Urinary bladder (tissue), 4 donors: Measurements from ENCODE around the gene ME3. TPM values are rescaled to one million over a fixed set of nuclear protein-coding genes. Genes with fewer than 3 reads are reported as not detected.

Experiments used
- DNase-seq: peaks from one replicate; pipeline ENCODE4 v3.0.0-alpha.2; 2015; ENCODE audit errors: extremely low spot score
- H3K27ac ChIP-seq: one replicate; pipeline ENCODE4 v1.5.1; 2013; ENCODE audit warnings: low read depth, mild to moderate bottlenecking, moderate library complexity
- H3K36me3 ChIP-seq: one replicate; pipeline ENCODE4 v1.6.1; 2013; ENCODE audit warnings: mild to moderate bottlenecking, moderate library complexity; ENCODE audit not compliant: insufficient read depth
- H3K4me1 ChIP-seq: one replicate; pipeline ENCODE4 v1.6.1; 2013; ENCODE audit warnings: mild to moderate bottlenecking, moderate library complexity; ENCODE audit not compliant: insufficient read depth
- H3K4me3 ChIP-seq: one replicate; pipeline ENCODE4 v1.5.1; 2013; ENCODE audit warnings: low read depth, low read length
- WGBS: extraction: QIAGEN DNeasy Blood & Tissue Kit; methylation state at CpG from one replicate; pipeline ENCODE4 v1.1.7; 2013; 5-methylcytosine and 5-hydroxymethylcytosine counted together
- polyA plus RNA-seq: library from polyadenylated mRNA; stranded (reverse); fragments of 200-250 nt; gene quantifications from one replicate; pipeline ENCODE4 v1.2.3, GENCODE V29; 2013
- total RNA-seq: library from RNA; depleted of rRNA; stranded (reverse); fragments of >200 nt; gene quantifications from one replicate; pipeline ENCODE4 v1.2.3, GENCODE V29; 2014
- donor health status: healthy with polysubstance abuse.
- donor health status: healthy.

The ME3 gene
- total and polyA plus RNA-seq, 2 donors, result 17.6 to 52.2 TPM

DNA sequence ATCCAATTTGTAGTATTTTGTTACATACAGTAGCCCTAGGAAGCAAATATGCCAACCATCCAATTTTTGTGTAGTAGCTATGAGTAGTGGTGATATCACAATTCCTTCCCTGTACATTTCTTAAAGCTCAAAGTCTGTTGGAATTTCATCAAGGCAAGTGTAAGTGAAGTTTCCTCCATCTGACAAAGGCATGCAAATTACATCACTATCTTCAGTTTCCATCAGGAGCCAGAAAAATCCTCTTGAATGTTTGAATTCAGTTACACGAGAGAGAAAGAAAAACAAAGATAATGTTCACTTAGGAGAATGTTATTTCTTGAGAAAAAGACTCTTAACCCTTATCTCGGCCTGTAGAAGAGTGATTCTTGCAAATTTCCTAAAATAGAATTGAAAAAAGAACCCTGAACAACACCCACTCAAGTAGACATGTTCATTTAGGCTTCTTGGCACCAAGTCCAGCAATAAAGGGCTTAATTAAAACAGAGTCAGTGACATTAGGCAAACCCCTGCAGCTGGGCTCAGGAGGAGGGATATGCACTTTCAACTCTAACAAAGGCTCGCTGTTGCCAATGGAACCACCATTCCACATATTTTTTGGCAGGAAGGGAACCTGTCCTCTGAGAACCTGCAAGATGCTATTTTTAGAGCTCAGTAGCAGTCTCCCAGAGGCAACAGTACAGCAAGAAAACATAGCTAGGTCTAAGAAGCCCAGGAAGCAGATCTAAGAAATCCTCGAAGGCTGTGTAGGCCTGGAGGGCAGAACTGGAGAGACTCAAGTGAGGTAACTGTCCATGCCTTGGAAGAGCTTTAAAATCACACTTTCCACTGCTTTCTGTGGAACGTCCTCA, 153.1 kb downstream of the ME3 start:
- H3K4me3 ChIP-seq, result no peak overlapping the region
- DNase-seq, result peak; percentile 53
- H3K27ac ChIP-seq, result no peak overlapping the region
- H3K36me3 ChIP-seq, result no peaks in the 10 kb centered on the region
- WGBS, result 29% methylated on average over 5 of the region's 5 CpGs
- H3K4me1 ChIP-seq, result peaks cover 3% of the 10 kb centered on the region

DNA sequence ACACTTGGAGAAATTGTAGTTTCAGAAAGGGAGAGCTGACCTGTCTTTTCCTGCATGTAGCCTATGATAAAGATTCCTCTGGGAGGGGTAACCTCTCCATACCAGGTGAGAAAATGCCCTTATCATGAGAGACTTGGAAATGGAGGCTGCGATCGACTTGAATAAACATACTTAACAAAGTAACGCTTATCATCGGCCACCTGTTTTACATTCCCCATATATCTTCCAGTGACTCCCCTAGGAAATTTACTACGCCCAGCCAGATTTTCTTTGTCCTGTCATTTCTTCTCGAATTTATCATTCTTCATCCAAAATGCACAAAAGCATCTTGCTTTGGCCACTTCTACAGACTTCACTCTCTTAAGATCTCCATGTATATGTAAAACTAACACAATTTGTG, 154.2 kb downstream of the ME3 start:
- no peaks in the 10 kb centered on the region for H3K36me3 ChIP-seq
- DNase-seq, result no peak
- H3K4me3 ChIP-seq, result no peak overlapping the region
- 77% methylated on average over 6 of the region's 6 CpGs for WGBS
- H3K27ac ChIP-seq, result no peak overlapping the region
- peaks cover 2% of the 10 kb centered on the region for H3K4me1 ChIP-seq

DNA sequence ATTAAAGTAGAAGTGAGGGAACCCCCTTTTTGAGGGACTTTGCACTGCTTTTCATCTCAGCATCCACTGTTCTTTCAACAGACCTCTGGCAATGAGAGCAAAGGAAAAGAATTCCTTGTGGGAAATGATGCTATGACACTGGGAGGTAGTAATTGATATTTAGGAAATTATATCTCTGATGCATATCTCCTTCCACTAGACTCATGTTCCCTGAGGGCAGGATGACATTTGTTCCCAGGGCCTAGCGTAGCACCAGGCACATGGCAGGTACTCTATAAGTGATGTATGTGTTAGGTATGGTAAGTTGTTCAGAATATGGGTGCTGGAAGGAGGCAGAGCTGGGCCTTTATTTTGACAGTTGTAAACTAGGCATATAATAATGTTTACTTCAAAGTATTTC, 154.9 kb downstream of the ME3 start:
- Histone ChIP-seq H3K4me3 (no peak overlapping the region), H3K27ac (no peak overlapping the region), H3K4me1 (peaks cover 2% of the 10 kb centered on the region), H3K36me3 (no peaks in the 10 kb centered on the region)
- no peak for DNase-seq
- WGBS, result 100% methylated on average over 1 of the region's 1 CpG

DNA sequence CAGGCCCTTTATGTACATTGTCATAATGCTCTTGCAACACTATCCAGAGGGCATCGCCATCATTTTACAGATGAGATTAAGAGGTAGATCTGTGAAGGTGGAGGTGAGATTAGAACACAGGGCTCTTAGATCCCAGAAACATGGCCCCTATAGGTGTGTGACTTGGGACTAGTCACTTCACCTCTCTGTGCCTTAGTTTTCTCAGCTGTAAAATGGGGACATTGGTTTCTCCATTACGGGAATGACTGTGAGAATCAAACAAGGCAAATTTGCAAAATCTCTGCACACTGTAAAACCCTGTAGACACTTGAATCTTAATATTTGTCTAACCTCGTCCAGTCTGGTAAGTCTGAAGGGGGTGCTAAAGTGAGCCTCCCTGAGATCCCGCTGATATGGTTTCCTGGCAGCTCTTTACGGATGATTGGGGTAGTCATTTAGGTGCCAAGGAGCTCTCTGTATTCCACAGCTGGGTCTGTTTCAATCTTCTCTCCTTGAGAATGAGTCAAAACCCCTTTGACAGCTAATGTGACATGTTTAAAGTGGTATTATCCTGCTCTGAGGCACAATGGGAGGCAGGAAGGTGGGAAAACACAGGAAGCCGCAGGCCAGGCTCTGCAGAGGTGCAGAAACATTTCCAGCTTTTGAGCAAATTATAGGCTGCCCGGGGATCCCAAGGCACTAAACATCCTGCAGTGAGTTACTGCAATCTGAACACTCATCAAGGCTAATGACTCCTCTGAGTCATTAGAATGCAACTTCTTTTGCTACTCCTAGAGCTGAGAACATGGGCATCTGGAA, 156.9 kb downstream of the ME3 start:
- Histone ChIP-seq H3K4me3 (no peak overlapping the region), H3K4me1 (peaks cover 2% of the 10 kb centered on the region), H3K36me3 (no peaks in the 10 kb centered on the region), H3K27ac (no peak overlapping the region)
- 72% methylated on average over 7 of the region's 7 CpGs for WGBS
- DNase-seq, result no peak

DNA sequence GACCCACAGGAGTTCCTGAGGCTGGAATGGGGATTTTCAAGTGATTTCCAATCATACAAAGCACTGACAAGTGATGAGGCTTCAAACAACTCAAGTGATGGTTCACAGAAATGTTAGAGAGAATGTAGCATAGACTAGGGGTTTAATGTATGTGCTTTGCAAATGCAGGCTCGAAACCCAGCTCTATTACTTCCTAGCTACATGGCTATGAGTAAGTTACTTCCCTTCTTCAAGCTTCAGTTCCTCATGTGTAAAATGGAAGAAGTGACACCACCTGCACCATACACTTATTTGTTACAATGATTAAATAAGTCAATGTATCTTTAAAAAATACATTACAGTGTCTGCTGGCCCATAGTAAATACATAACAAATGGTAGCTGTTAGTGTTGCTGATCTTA, 158.0 kb downstream of the ME3 start:
- 95% methylated on average over 1 of the region's 1 CpG for WGBS
- Histone ChIP-seq H3K4me1 (peaks cover 2% of the 10 kb centered on the region), H3K36me3 (no peaks in the 10 kb centered on the region), H3K4me3 (no peak overlapping the region), H3K27ac (no peak overlapping the region)
- DNase-seq, result no peak

DNA sequence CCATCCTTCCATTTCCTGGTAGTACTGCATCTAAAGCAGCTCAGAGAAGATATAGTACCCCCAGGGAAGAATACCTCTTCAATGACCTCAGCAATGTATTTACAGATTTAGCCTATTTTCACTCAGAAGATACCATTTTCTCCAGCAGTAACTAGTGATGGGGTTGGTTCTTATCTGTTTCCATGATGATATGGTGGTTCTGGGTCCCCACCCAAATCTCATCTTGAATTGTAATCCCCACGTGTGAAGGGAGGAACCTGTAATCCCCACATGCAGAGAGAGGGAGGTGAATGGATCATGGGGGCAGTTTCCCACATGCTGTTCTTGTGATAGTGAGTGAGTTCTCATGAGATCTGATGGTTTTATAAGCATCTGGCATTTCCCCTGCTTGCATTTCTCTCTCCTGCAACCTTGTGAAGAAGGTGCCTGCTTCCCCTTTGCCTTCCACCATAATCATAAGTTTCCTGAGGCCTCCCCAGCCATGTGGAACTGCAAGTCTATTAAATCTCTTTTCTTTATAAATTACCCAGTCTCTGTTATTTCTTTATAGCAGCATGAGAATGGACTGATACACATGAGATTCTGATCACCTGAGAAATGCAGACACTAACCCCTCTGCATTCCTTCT, 158.6 kb downstream of the ME3 start:
- DNase-seq, result no peak
- no peaks in the 10 kb centered on the region for H3K4me1 ChIP-seq
- WGBS, result 78% methylated on average over 1 of the region's 1 CpG
- H3K4me3 ChIP-seq, result no peak overlapping the region
- H3K36me3 ChIP-seq, result no peaks in the 10 kb centered on the region
- no peak overlapping the region for H3K27ac ChIP-seq

DNA sequence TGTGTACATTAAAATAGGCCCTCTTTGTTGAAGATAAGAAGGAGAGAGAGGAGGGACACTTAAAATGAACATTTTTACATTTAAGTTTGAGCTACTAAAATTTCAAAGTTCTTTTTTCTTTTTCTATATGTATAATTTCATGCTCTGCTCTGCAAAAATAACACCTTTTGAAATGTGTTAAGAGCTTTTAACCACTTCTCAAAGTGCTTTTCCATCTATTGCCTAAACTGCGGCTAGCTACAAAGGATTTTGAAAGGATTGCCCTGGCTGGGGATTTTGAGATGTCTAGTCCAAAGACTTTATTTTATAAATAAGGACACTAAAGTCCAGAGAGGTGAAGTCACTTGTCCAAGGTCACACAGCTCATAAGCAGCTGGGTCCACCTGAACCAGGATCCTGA, 159.3 kb downstream of the ME3 start:
- Histone ChIP-seq H3K27ac (no peak overlapping the region), H3K4me3 (no peak overlapping the region), H3K36me3 (no peaks in the 10 kb centered on the region), H3K4me1 (no peaks in the 10 kb centered on the region)
- no peak for DNase-seq
- 99% methylated on average over 1 of the region's 1 CpG for WGBS

DNA sequence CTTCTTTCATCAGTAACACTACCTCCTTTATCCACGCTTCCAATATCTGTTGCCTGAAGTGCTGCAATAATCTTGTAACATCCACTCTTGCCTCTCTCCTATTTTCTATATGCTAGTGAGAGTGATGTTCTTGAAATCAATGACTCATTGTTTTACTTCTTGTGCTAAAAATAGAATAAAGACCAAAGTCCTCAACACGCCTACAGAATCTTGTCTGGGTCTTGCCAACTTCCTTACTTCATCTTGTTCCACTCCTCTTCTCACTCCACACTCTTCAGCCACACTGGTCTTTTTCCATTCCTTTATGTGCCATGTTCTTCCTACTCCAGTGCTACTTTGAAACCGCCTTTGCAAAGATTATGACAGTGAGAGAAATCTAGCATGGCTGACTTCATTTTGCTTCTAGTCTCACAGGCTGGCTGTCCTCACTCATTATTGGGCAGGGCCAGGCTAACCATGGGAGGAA, 161.3 kb downstream of the ME3 start:
- no peaks in the 10 kb centered on the region for H3K4me1 ChIP-seq
- DNase-seq, result no peak
- H3K4me3 ChIP-seq, result no peak overlapping the region
- H3K36me3 ChIP-seq, result no peaks in the 10 kb centered on the region
- WGBS, result 53% methylated on average over 3 of the region's 3 CpGs
- no peak overlapping the region for H3K27ac ChIP-seq

DNA sequence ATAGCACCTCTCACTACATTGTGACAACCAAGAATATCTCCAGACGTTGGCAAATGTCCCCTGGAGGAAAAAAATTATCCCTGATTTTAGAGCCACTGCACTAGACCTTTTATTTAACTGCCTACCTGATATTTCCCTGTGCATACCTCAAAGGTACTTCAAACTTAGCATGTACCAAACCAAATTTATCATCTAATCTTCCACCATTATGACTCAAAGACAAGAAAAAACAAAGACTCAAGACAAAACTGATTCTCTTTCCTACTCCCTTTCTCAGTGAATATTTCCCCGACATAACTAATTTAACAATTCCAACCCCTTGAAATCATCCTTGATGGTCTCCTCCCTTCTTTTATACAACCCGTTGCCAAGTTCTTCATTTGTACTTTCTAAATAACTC, 161.7 kb downstream of the ME3 start:
- DNase-seq, result no peak
- H3K4me3 ChIP-seq, result no peak overlapping the region
- no peaks in the 10 kb centered on the region for H3K4me1 ChIP-seq
- H3K36me3 ChIP-seq, result no peaks in the 10 kb centered on the region
- 56% methylated on average over 3 of the region's 3 CpGs for WGBS
- H3K27ac ChIP-seq, result no peak overlapping the region

DNA sequence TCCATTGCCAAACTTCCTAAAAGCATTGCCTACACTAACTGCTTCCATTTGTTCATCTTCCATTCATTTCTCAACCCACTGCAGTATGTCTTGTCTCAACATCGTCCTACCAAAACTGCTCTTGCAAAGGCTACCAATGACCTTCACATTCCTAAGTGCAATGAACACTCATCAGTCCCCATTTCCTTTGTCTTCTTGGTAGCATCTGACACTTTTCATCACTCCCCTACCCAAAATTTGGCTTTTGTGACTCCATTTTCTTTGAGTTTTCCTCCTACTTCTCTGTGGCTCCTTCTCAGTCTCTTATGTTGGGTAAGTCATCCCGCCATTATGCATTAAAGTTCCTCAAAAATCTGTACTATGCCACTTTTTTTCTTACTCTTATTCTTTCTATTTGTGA, 162.3 kb downstream of the ME3 start:
- 95% methylated on average over 2 of the region's 2 CpGs for WGBS

DNA sequence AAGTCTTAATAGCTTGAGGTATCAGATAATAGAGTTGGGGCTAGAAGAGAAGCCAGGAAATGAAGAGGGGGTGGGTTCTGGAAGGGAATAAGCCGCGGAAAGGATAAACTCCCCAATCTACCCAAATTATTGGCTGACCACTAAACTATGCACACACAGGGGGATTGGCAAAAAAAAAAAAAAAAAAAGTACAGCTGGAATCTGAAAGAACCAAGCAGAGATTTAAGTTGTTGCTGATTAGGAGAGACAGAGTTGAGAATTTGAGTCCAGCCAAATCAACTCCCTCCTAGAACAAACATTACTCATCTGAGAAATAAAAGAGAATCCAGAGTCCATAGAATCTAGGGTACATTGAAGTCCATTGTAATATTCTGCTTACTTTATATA, 162.8 kb downstream of the ME3 start:
- Histone ChIP-seq H3K27ac (no peak overlapping the region), H3K4me3 (no peak overlapping the region), H3K36me3 (no peaks in the 10 kb centered on the region), H3K4me1 (no peaks in the 10 kb centered on the region)
- DNase-seq, result no peak
- WGBS, result 22% methylated on average over 2 of the region's 2 CpGs

More for the DNA sequence above, 162.3 kb downstream of the ME3 start:
- Histone ChIP-seq H3K4me1 (no peaks in the 10 kb centered on the region), H3K27ac (no peak overlapping the region), H3K4me3 (no peak overlapping the region), H3K36me3 (no peaks in the 10 kb centered on the region)
- DNase-seq, result no peak

DNA sequence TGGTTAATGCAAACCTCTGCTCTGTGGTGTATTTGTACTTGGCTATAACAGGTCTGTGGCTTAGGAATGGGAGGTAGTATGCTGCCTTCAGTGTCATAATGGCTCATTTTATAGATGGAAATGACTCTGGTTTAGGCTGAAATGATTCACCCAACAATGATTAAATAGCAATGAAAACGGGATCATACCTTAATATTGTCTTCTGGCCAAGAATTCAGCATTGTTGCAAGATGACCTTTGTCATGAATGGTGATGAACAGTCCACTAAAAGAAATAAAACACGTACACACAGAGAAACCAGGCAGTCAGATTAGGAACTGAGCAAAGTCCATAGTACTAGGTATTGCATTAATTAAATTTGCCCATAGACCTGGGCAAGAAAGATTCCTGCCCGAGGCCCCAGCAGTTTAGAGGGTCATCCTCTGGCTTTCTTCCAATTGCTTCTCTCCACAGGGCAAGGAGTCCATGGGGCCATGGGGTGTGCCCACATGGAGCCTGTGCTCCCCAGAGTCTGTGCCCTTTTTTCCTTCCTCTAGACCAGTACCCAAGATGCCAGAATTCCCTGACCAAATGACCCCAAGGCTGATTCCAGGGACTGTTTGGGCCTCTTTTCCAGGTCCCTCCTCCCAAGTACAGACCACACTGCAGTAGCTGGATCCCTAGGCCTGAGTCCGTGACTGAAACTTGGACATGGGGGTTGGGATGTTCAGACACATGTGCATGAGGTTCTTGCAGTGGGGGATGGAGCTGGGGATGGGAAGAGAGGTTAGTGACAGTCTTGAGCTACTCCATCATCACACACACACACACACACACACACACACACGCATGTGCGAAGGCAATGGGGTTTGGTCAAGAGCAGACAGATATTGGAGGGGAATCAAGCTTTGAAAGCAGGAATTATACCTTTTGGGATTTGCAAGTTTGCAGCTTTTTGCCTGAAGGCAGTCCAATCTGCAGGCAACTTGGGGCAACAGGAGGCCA, 163.5 kb downstream of the ME3 start:
- H3K4me3 ChIP-seq, result no peak overlapping the region
- WGBS, result 86% methylated on average over 6 of the region's 6 CpGs

More for the DNA sequence above, 163.5 kb downstream of the ME3 start:
- H3K4me1 ChIP-seq, result no peaks in the 10 kb centered on the region
- H3K36me3 ChIP-seq, result no peaks in the 10 kb centered on the region
- DNase-seq, result no peak
- no peak overlapping the region for H3K27ac ChIP-seq
